Astrocyte (in vitro differentiated cells and primary cell): Measurements from ENCODE around the gene ANKRD36C.
"Not testable (repeated sequence)": the region's sequence is repeated elsewhere in the genome, so short reads cannot be mapped to it uniquely, and the experiment has no call there.

Experiments
- EZH2 ChIP-seq: IDR thresholded peaks from 2 replicates; pipeline ENCODE4 v1.6.1; 2012; ENCODE audit warnings: mild to moderate bottlenecking, low read length, inconsistent platforms; ENCODE audit not compliant: insufficient read depth
- TF ChIP-seq, protein P1 (sequence below): IDR thresholded peaks from 2 replicates; pipeline ENCODE4 v1.5.1; 2011; ENCODE audit warnings: low read depth, mild to moderate bottlenecking, inconsistent platforms, low read length, moderate library complexity; ENCODE audit not compliant: insufficient read depth

GRCh38 chr2:95793970-95794369 is 197.7 kb downstream of the ANKRD36C start:
- TF ChIP-seq, protein P1, sequence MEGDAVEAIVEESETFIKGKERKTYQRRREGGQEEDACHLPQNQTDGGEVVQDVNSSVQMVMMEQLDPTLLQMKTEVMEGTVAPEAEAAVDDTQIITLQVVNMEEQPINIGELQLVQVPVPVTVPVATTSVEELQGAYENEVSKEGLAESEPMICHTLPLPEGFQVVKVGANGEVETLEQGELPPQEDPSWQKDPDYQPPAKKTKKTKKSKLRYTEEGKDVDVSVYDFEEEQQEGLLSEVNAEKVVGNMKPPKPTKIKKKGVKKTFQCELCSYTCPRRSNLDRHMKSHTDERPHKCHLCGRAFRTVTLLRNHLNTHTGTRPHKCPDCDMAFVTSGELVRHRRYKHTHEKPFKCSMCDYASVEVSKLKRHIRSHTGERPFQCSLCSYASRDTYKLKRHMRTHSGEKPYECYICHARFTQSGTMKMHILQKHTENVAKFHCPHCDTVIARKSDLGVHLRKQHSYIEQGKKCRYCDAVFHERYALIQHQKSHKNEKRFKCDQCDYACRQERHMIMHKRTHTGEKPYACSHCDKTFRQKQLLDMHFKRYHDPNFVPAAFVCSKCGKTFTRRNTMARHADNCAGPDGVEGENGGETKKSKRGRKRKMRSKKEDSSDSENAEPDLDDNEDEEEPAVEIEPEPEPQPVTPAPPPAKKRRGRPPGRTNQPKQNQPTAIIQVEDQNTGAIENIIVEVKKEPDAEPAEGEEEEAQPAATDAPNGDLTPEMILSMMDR: not testable (repeated sequence)
- not testable (repeated sequence) for TF ChIP-seq EZH2
